Left lung (tissue), 10 donors: ENCODE results near the gene LRRC4C. TPM values are rescaled to one million over a fixed set of nuclear protein-coding genes. Genes with fewer than 3 reads are reported as not detected.

Experiments
- ATAC-seq: fragments of 200-7000 bp; cut with Tn5 transposase; one replicate; pipeline ENCODE4 v1.9.1; 2020; ENCODE audit warnings: moderate library complexity
- DNase-seq, 4 donors: peaks; one replicate each; pipeline ENCODE4 v3.0.0-alpha.2; 2013 to 2020
- H3K27ac ChIP-seq, 2 donors: fragments of 200-600 bp; sonication (generic) in 1 of 2; one replicate each; pipeline versions ENCODE4 v1.5.0 to v1.8.0; 2020 to 2021
- H3K27me3 ChIP-seq, 2 donors: fragments of 200-600 bp; sonication (generic) in 1 of 2; one replicate each; pipeline versions ENCODE4 v1.5.0 to v1.8.0; 2020 to 2021
- H3K36me3 ChIP-seq, 2 donors: fragments of 200-600 bp; sonication (generic) in 1 of 2; one replicate each; pipeline versions ENCODE4 v1.5.0 to v1.8.0; 2020 to 2021
- H3K4me1 ChIP-seq, 2 donors: fragments of 200-600 bp; one replicate each; pipeline ENCODE4 v1.8.0; 2021
- H3K4me3 ChIP-seq, 2 donors: fragments of 200-600 bp; sonication (generic) in 1 of 2; one replicate each; pipeline versions ENCODE4 v1.5.0 to v1.8.0; 2020 to 2021; ENCODE audit warnings: mild to moderate bottlenecking in 1 of 2
- H3K9me3 ChIP-seq, 2 donors: fragments of 200-600 bp; sonication (generic) in 1 of 2; one replicate each; pipeline versions ENCODE4 v1.5.0 to v1.8.0; 2020 to 2021
- CTCF ChIP-seq, 2 donors: fragments of 200-600 bp; sonication (generic) in 1 of 2; IDR thresholded peaks; one replicate each; pipeline versions ENCODE4 v1.5.0 to v1.8.0; 2021; ENCODE audit warnings: antibody characterized with exemption in 2 of 2
- intact Hi-C, 2 donors: fragments of 100-400 bp; cut with DNase I; formaldehyde crosslinking; loops; one replicate each; pipeline versions ENCODE4 v1.11.2 to v1.14.2; 2022
- polyA plus RNA-seq, 6 donors: library from polyadenylated mRNA; unstranded; fragments of 120-200 nt; gene quantifications; one replicate each; pipeline ENCODE4 v1.2.1, GENCODE V29; 2013; ENCODE audit not compliant: insufficient read length in 6 of 6
- total RNA-seq, 2 donors: library from RNA; stranded (reverse); fragmentation: NEBNext Ultra II Directional; extraction: Animal tissue kit (Norgen Biotek cat#: 25700); gene quantifications; one replicate each; pipeline ENCODE4 v1.2.1, GENCODE V29; 2021
- donor health status: DM: no; HTN: yes; CAD: no.
- donor health status: DM: no; HTN: no; CAD: no.

The LRRC4C gene
- total and polyA plus RNA-seq, 8 donors = 0.50 to 6.8 (median 4.2) TPM

GRCh38 chr11:40340911-40341310 is 1118.5 kb downstream of the LRRC4C start:
- Histone ChIP-seq H3K4me1 (no peaks in the 10 kb centered on the region), H3K4me3 (no peak overlapping the region), H3K27me3 (no peaks in the 10 kb centered on the region), H3K36me3 (no peaks in the 10 kb centered on the region), H3K9me3 (peaks cover 0 to 13% of the 10 kb centered on the region in 2 donors), H3K27ac (no peak overlapping the region)
- DNase-seq (peak in 2 of 4 donors; percentile 15 to 34), ATAC-seq (no peak)
- no peak for TF ChIP-seq CTCF (IDR thresholded peaks at IDR 0.05)
- intact Hi-C loops = no loop called here

DNA sequence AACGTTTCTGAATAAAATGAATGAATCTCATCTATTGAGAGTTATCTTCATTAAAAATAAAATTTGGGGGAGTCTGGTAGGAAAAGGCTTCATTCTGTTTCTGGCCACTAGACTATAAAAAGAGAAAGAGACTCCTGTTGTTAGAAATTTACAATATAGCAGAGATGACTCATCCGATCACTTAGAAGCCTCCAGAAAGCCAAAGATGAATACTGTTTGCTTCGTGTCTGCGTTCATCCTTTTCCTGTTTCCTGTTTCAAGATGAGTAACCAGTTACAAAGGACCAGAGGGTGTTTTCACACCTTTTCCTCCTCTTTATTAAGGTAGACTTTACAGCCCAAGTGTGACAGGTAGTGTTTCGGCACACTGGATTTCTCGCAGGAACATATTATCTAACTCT is 1120.7 kb downstream of the LRRC4C start:
- Histone ChIP-seq H3K27me3 (no peaks in the 10 kb centered on the region), H3K36me3 (no peaks in the 10 kb centered on the region), H3K4me3 (no peak overlapping the region), H3K4me1 (no peaks in the 10 kb centered on the region), H3K27ac (no peak overlapping the region), H3K9me3 (peaks cover 0 to under 1% of the 10 kb centered on the region in 2 donors)
- TF ChIP-seq CTCF (IDR thresholded peaks at IDR 0.05) = no peak
- DNase-seq = no peak
- no peak for ATAC-seq
- intact Hi-C loops = no loop called here

GRCh38 chr11:40338062-40338461 is 1121.4 kb downstream of the LRRC4C start:
- no peaks in the 10 kb centered on the region for H3K9me3 ChIP-seq
- H3K36me3 ChIP-seq = no peaks in the 10 kb centered on the region
- no peaks in the 10 kb centered on the region for H3K4me1 ChIP-seq
- intact Hi-C loops = no loop called here
- no peak for ATAC-seq
- H3K27me3 ChIP-seq = no peaks in the 10 kb centered on the region
- H3K4me3 ChIP-seq = no peak overlapping the region
- no peak for TF ChIP-seq CTCF (IDR thresholded peaks at IDR 0.05)
- no peak overlapping the region for H3K27ac ChIP-seq
- no peak for DNase-seq

- Histone ChIP-seq H3K27ac (no peak overlapping the region), H3K4me1 (no peaks in the 10 kb centered on the region), H3K27me3 (no peaks in the 10 kb centered on the region), H3K9me3 (no peaks in the 10 kb centered on the region), H3K36me3 (no peaks in the 10 kb centered on the region), H3K4me3 (no peak overlapping the region)
- ATAC-seq (no peak), DNase-seq (no peak)
- no peak for TF ChIP-seq CTCF (IDR thresholded peaks at IDR 0.05)
- intact Hi-C loops = no loop called here
Measured at GRCh38 chr11:40337118-40337517, 1122.3 kb downstream of the LRRC4C start.

DNA sequence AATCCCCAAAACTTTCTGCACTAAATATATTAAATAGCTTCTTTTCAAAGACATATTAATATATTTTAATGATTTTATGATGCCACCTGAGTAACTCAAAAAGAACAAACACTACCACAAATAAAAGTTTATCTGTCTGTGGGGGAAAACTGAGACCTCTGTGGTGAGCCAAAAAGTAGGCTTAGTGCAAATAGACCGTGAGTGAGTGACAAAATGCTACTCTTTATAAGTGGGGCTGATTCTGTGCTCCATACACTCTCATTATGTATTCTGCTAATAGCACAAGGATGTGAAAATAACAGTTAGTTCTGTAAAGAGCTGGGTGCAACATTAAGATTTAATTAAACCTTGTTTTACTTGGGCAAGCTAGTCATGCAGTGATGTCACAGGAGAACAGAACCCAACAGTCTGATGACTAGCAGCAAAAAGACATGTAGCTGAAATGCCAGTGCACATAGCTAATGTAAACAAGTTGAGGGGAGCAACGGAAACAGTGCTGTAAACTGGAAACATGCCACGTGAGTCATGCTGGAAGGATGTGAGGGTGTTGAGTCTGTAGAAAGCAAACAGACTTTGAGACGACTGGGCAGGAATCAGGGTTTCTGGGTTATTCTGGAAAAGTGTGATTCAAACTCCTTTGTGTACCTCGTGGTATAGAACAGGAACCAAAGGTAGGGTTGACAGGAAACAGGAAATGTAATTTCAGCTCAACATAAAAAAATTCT is 1130.4 kb downstream of the LRRC4C start:
- intact Hi-C loops = no loop called here
- no peaks in the 10 kb centered on the region for H3K9me3 ChIP-seq
- no peaks in the 10 kb centered on the region for H3K27me3 ChIP-seq
- H3K27ac ChIP-seq = peak overlapping the region; percentile 61 to 67
- H3K4me3 ChIP-seq = no peak overlapping the region
- DNase-seq (peak in 3 of 4 donors; percentile 75 to 93 (median 81)), ATAC-seq (peak; percentile 97)
- peaks cover 0 to 3% of the 10 kb centered on the region in 2 donors for H3K4me1 ChIP-seq
- H3K36me3 ChIP-seq = no peaks in the 10 kb centered on the region
- no peak for TF ChIP-seq CTCF (IDR thresholded peaks at IDR 0.05)
